OCI-LY7 (cell line): ENCODE measurements around the gene KMT2B. TPM values are rescaled to one million over a fixed set of nuclear protein-coding genes. Genes with fewer than 3 reads are reported as not detected.

ENCODE experiments used
- BruUV-seq: library from RNA; stranded (reverse); fragments of 400-500 nt; replicated peaks from 2 replicates; lab custom pipeline; 2021; lab: Mats Ljungman, UMichigan
- CTCF ChIA-PET: fragments of 300-600 bp; sonication (Branson Sonifier 250); formaldehyde crosslinking; loops from one replicate; lab custom pipeline; 2022; ENCODE audit warnings: antibody characterized with exemption; ENCODE audit not compliant: unreplicated experiment; lab: Charles Lee
- POLR2A ChIA-PET: fragments of 300-600 bp; sonication (Branson Sonifier 250); formaldehyde crosslinking; loops from one replicate; lab custom pipeline; 2022; ENCODE audit warnings: antibody characterized with exemption; lab: Charles Lee
- DNase-seq: peaks from one replicate; pipeline ENCODE4 v3.0.0-alpha.2; 2015; ENCODE audit warnings: low spot score
- H2AFZ ChIP-seq: fragments of 200-600 bp; sonication (generic), shearing (Covaris generic); 2 replicates; pipeline ENCODE4 v1.6.1; 2014; ENCODE audit warnings: mild to moderate bottlenecking, antibody characterized with exemption, low read length, moderate library complexity
- H3K27ac ChIP-seq: fragments of 200-600 bp; sonication (generic); 2 replicates; pipeline ENCODE4 v1.5.1; 2014; ENCODE audit warnings: mixed run types, low read depth, mild to moderate bottlenecking, moderate library complexity, low read length, inconsistent platforms; ENCODE audit not compliant: poor library complexity, severe bottlenecking
- H3K36me3 ChIP-seq: fragments of 200-600 bp; sonication (generic); 2 replicates; pipeline ENCODE4 v1.6.1; 2014; ENCODE audit warnings: mild to moderate bottlenecking, antibody characterized with exemption, low read length, moderate library complexity, mixed read lengths; ENCODE audit not compliant: insufficient read depth
- H3K4me1 ChIP-seq: fragments of 200-600 bp; sonication (generic); 2 replicates; pipeline ENCODE4 v1.5.1; 2014; ENCODE audit warnings: mild to moderate bottlenecking, low read length; ENCODE audit not compliant: insufficient read depth, poor library complexity, severe bottlenecking
- H3K4me2 ChIP-seq: fragments of 200-600 bp; sonication (generic); 2 replicates; pipeline ENCODE4 v1.6.1; 2014; ENCODE audit warnings: mild to moderate bottlenecking, low read length
- H3K4me3 ChIP-seq: fragments of 200-600 bp; sonication (generic); 2 replicates; pipeline ENCODE4 v1.5.1; 2014; ENCODE audit warnings: mild to moderate bottlenecking, low read depth, low read length; ENCODE audit not compliant: poor library complexity, severe bottlenecking
- H3K79me2 ChIP-seq: fragments of 200-600 bp; sonication (generic); 2 replicates; pipeline ENCODE4 v1.6.1; 2016; ENCODE audit warnings: low read depth, mild to moderate bottlenecking, low read length, moderate library complexity, mixed read lengths; ENCODE audit not compliant: insufficient read depth
- H3K9me2 ChIP-seq: fragments of 200-600 bp; sonication (generic); 2 replicates; pipeline ENCODE4 v1.6.1; 2016; ENCODE audit warnings: mild to moderate bottlenecking, low read length, mixed read lengths; ENCODE audit not compliant: insufficient read depth
- H3K9me3 ChIP-seq: fragments of 200-600 bp; sonication (generic); 2 replicates; pipeline ENCODE4 v1.6.1; 2014; ENCODE audit warnings: mild to moderate bottlenecking, mixed run types, low read length, mixed read lengths
- H4K20me1 ChIP-seq: fragments of 200-600 bp; sonication (generic); 2 replicates; pipeline ENCODE4 v1.6.1; 2014; ENCODE audit warnings: mild to moderate bottlenecking, antibody characterized with exemption, low read length, moderate library complexity, mixed read lengths; ENCODE audit not compliant: insufficient read depth
- EZH2phosphoT487 ChIP-seq: fragments of 200-600 bp; sonication (generic); IDR thresholded peaks from 2 replicates; pipeline ENCODE4 v1.6.1; 2018; ENCODE audit warnings: low read depth, borderline replicate concordance, mild to moderate bottlenecking, mixed run types, antibody characterized with exemption, low read length, moderate library complexity, mixed read lengths
- intact Hi-C: fragments of 100-400 bp; cut with micrococcal nuclease; formaldehyde crosslinking; loops from one replicate; pipeline ENCODE4 v1.10.0; 2022; ENCODE audit not compliant: unreplicated experiment
- total RNA-seq, 2 experiments: library from RNA; depleted of rRNA in 1 of 2; stranded (reverse); fragments of >200 nt in 1 of 2; shearing (Covaris generic) in 1 of 2; gene quantifications; 2 replicates each; pipeline ENCODE4 v1.2.3, GENCODE V29; 2014 to 2022
- TF ChIP-seq, protein P1 (sequence below): fragments of 200-600 bp; sonication (generic); conservative IDR thresholded peaks from 2 replicates; pipeline ENCODE4 v1.5.1; 2014; ENCODE audit warnings: mild to moderate bottlenecking, antibody characterized with exemption, low read length, moderate library complexity, mixed read lengths

Gene KMT2B
- total RNA-seq, 2 experiments from 2014 or later, result 25.2 to 56.2 TPM

DNA sequence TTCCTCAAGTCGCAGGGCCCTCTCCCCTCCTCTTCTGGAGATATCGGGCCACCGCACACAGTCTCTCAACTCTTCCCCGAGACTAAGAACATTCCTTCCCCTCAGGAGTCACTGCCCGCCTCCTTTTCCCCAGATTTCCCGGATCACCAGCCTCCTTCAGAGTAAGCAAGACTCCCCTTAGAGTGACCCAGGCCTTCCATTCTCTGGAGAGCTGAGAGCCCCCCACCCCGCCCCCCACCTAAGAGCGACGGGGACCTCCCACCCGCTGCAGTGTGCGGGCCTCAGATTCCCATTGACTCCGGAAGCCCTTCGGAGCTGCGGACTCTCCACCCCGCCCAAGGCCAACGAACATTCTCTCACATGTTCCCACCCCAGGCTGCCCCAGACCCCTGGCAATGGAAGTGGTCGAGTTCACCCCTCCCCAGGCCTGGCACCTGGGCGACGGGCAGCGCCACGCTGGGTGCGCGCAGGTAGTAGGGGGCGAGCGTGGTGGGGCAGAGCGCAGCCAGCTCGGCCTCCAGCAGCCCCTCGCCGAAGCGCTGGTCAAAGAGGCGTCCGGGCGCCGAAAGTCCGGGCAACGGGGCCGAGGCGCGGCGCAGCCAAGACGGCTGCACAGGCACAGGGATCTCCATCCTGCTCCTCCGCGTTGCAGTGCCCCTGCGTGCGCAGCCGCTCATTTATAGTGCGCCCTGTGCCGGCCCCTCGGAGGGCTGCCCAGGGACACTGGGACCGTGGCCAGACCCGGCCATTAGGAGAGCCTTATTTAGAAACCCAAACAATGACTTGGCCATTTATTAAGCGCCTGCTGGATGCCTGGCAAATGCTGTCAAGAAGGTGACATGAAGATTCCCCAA, 38.8 kb downstream of the KMT2B start, which contains the start of gene HSPB6:
Gene HSPB6 (minus strand): TSS at position 653 of the 854 bp plus-strand sequence. CDS start 21 bp downstream, at position 632.
- Histone ChIP-seq H3K4me3 (peak within 1 kb of the TSS; percentile 96), H2AFZ (peak within 1 kb of the TSS; percentile 12; the same call in 1 of the 2 replicates), H3K36me3 (peaks cover 22% of the 10 kb centered on the region), H3K9me2 (no peaks in the 10 kb centered on the region), H3K79me2 (peaks cover 13% of the 10 kb centered on the region; the same call in 1 of the 2 replicates), H3K9me3 (0 out of 2 replicates have a peak, but pooled peaks cover 8% of the 10 kb centered on the region), H3K27ac (peak within 1 kb of the TSS; percentile 59), H3K4me2 (peak within 1 kb of the TSS; percentile 66), H3K4me1 (peaks cover 21% of the 10 kb centered on the region), H4K20me1 (no peaks in the 10 kb centered on the region)
- no TSS peak for BruUV-seq
- no peak for DNase-seq
- ChIA-PET CTCF (no interaction called here), POLR2A (no interaction called here)
- TF ChIP-seq, protein P1, sequence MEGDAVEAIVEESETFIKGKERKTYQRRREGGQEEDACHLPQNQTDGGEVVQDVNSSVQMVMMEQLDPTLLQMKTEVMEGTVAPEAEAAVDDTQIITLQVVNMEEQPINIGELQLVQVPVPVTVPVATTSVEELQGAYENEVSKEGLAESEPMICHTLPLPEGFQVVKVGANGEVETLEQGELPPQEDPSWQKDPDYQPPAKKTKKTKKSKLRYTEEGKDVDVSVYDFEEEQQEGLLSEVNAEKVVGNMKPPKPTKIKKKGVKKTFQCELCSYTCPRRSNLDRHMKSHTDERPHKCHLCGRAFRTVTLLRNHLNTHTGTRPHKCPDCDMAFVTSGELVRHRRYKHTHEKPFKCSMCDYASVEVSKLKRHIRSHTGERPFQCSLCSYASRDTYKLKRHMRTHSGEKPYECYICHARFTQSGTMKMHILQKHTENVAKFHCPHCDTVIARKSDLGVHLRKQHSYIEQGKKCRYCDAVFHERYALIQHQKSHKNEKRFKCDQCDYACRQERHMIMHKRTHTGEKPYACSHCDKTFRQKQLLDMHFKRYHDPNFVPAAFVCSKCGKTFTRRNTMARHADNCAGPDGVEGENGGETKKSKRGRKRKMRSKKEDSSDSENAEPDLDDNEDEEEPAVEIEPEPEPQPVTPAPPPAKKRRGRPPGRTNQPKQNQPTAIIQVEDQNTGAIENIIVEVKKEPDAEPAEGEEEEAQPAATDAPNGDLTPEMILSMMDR, result no peak
- no peak for TF ChIP-seq EZH2phosphoT487
- intact Hi-C loops, result loop anchor here (1.0 to 5.0 kb wide), 3 partner anchors 8 to 146 kb away; partner anchors contain the start of genes HCST, KMT2B, LIN37 and NFKBID

DNA sequence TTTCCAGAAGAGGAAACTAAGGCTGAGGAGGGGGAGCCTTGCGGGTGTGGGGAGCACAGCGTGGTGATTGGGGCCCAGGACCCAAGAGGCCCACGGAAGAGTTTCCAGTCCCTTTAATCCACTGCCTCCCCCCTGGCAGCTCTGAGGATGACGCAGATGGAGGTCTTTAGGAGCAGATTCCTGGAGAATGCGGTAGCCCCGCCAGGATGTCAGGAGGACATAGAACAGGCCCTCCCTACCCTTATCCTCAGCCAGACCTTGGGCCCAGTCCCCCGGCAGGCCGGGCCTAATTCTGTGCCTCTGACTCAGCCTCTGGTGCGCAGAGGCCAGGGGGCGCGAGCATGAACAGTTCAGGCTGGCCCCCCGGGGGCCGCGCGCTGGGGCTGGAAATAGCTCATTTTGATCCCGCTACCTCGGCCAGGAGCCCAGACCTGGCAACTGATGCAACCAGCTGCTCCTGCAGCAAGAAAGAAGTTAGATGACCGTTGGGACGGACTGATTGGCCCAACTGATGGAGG, 39.5 kb downstream of the KMT2B start:
- intact Hi-C loops, result loop anchor here (1.0 to 5.0 kb wide), 3 partner anchors 9 to 145 kb away; partner anchors contain the start of genes HCST, KMT2B, LIN37 and NFKBID
- Histone ChIP-seq H3K4me2 (peak overlapping the region; percentile 66), H4K20me1 (no peaks in the 10 kb centered on the region), H3K27ac (peak overlapping the region; percentile 59), H3K9me2 (no peaks in the 10 kb centered on the region), H3K79me2 (peaks cover 13% of the 10 kb centered on the region; the same call in 1 of the 2 replicates), H3K9me3 (0 out of 2 replicates have a peak, but pooled peaks cover 8% of the 10 kb centered on the region), H3K36me3 (peaks cover 28% of the 10 kb centered on the region), H3K4me3 (peak overlapping the region; percentile 96), H3K4me1 (peaks cover 21% of the 10 kb centered on the region), H2AFZ (peak overlapping the region; percentile 12; the same call in 1 of the 2 replicates)
- TSS peak; percentile 94 for BruUV-seq
- DNase-seq, result no peak
- CTCF ChIA-PET, result no interaction called here
- POLR2A ChIA-PET, result no interaction called here
- TF ChIP-seq, protein P1, result no peak
- no peak for TF ChIP-seq EZH2phosphoT487
